ENCODE measurements around the gene TMEFF1.
A peak's percentile ranks its signal among the peaks of the same experiment; 100 is the strongest.

The TMEFF1 gene

GRCh38 chr9:100597236-100597635, 124.3 kb downstream of the TMEFF1 start:
- TF ChIP-seq CTCF (conservative IDR thresholded peaks at IDR 0.05) (no peak), ZFX (IDR thresholded peaks at IDR 0.05) (no peak)
- no peak overlapping the region for H3K27ac ChIP-seq

GRCh38 chr9:100598641-100599145, 125.7 kb downstream of the TMEFF1 start:
- no peak for TF ChIP-seq ZFX (IDR thresholded peaks at IDR 0.05)
- no peak for TF ChIP-seq CTCF (conservative IDR thresholded peaks at IDR 0.05)
- H3K27ac ChIP-seq = peak overlapping the region; percentile 43

- no peak overlapping the region for H3K27ac ChIP-seq
Measured at GRCh38 chr9:100600521-100601079, 127.7 kb downstream of the TMEFF1 start.

GRCh38 chr9:100601216-100601615, 128.3 kb downstream of the TMEFF1 start:
- H3K27ac ChIP-seq = no peak overlapping the region
- TF ChIP-seq CTCF (conservative IDR thresholded peaks at IDR 0.05) = peak; percentile 87
- TF ChIP-seq ZFX (IDR thresholded peaks at IDR 0.05) = no peak

More at GRCh38 chr9:100600521-100601079, 127.7 kb downstream of the TMEFF1 start:
- TF ChIP-seq CTCF (conservative IDR thresholded peaks at IDR 0.05) = no peak
- TF ChIP-seq ZFX (IDR thresholded peaks at IDR 0.05) = no peak

GRCh38 chr9:100602342-100602801, 129.4 kb downstream of the TMEFF1 start:
- TF ChIP-seq CTCF (conservative IDR thresholded peaks at IDR 0.05) (peak; percentile 89), ZFX (IDR thresholded peaks at IDR 0.05) (no peak)

GRCh38 chr9:100605405-100605804, 132.5 kb downstream of the TMEFF1 start:
- TF ChIP-seq CTCF (conservative IDR thresholded peaks at IDR 0.05) = no peak
- no peak for TF ChIP-seq ZFX (IDR thresholded peaks at IDR 0.05)

More at GRCh38 chr9:100602342-100602801, 129.4 kb downstream of the TMEFF1 start:
- H3K27ac ChIP-seq = no peak overlapping the region

GRCh38 chr9:100619194-100619593, 146.2 kb downstream of the TMEFF1 start:
- TF ChIP-seq ZFX (IDR thresholded peaks at IDR 0.05) (no peak), CTCF (conservative IDR thresholded peaks at IDR 0.05) (no peak)

More at GRCh38 chr9:100605405-100605804, 132.5 kb downstream of the TMEFF1 start:
- H3K27ac ChIP-seq = no peak overlapping the region

More at GRCh38 chr9:100619194-100619593, 146.2 kb downstream of the TMEFF1 start:
- H3K27ac ChIP-seq = no peak overlapping the region

Measured in C4-2B (cell line).